GM13976 (cell line): ENCODE data around the gene NMRK1.

Experiments used
- DNase-seq: peaks from one replicate; pipeline ENCODE4 v3.0.0; 2012; ENCODE audit warnings: low spot score
- CTCF ChIP-seq: IDR thresholded peaks from 2 replicates; pipeline ENCODE4 v1.5.1; 2012; ENCODE audit warnings: borderline replicate concordance, mild to moderate bottlenecking; ENCODE audit not compliant: insufficient read depth; ENCODE audit errors: extremely low read depth, missing control alignments, control extremely low read depth
- in situ Hi-C: fragments of 300-500 bp; cut with MboI; formaldehyde crosslinking; loops from one replicate; pipeline ENCODE4 v1.12.0; 2022; ENCODE audit warnings: low sequenced_read_pairs, mixed read lengths, inconsistent platforms; ENCODE audit not compliant: unreplicated experiment

The NMRK1 gene

GRCh38 chr9:75085640-75086039, 2.3 kb downstream of the NMRK1 start:
- no peak for TF ChIP-seq CTCF
- DNase-seq, result no peak
- in situ Hi-C loops, result loop anchor here (10.0 kb wide), 1 partner anchor 131 kb away; the partner anchor contains the start of gene C9orf40

- no peak for DNase-seq
- in situ Hi-C loops, result loop anchor here (10.0 kb wide), 1 partner anchor 129 kb away; the partner anchor contains the start of gene C9orf40
Observed at GRCh38 chr9:75084081-75084672, 3.8 kb downstream of the NMRK1 start.

GRCh38 chr9:75083188-75083970, 4.6 kb downstream of the NMRK1 start:
- TF ChIP-seq CTCF, result no peak
- in situ Hi-C loops, result loop anchor here (10.0 kb wide), 1 partner anchor 129 kb away; the partner anchor contains the start of gene C9orf40
- DNase-seq, result no peak

More at GRCh38 chr9:75084081-75084672, 3.8 kb downstream of the NMRK1 start:
- TF ChIP-seq CTCF, result no peak

GRCh38 chr9:75081632-75082031, 6.3 kb downstream of the NMRK1 start:
- in situ Hi-C loops, result loop anchor here (10.0 kb wide), 1 partner anchor 127 kb away; the partner anchor contains the start of gene C9orf40
- DNase-seq, result no peak
- no peak for TF ChIP-seq CTCF

- in situ Hi-C loops, result loop anchor here (10.0 kb wide), 1 partner anchor 68 kb away; no protein-coding TSS in a partner anchor
- DNase-seq, result no peak
- TF ChIP-seq CTCF, result no peak
Observed at GRCh38 chr9:75072895-75073294, 15.1 kb downstream of the NMRK1 start.

- in situ Hi-C loops, result loop anchor here (10.0 kb wide), 1 partner anchor 67 kb away; no protein-coding TSS in a partner anchor
- DNase-seq, result no peak
- TF ChIP-seq CTCF, result no peak
Observed at GRCh38 chr9:75071530-75072122, 16.3 kb downstream of the NMRK1 start.
